Measurements from ENCODE around the gene RYK. TPM values are rescaled to one million over a fixed set of nuclear protein-coding genes. Genes with fewer than 3 reads are reported as not detected.
A peak's percentile ranks its signal among the peaks of the same experiment; 100 is the strongest.

Gene RYK
- total and polyA plus RNA-seq, 4 donors: 7.5 to 36.1 (median 15.3) TPM

DNA sequence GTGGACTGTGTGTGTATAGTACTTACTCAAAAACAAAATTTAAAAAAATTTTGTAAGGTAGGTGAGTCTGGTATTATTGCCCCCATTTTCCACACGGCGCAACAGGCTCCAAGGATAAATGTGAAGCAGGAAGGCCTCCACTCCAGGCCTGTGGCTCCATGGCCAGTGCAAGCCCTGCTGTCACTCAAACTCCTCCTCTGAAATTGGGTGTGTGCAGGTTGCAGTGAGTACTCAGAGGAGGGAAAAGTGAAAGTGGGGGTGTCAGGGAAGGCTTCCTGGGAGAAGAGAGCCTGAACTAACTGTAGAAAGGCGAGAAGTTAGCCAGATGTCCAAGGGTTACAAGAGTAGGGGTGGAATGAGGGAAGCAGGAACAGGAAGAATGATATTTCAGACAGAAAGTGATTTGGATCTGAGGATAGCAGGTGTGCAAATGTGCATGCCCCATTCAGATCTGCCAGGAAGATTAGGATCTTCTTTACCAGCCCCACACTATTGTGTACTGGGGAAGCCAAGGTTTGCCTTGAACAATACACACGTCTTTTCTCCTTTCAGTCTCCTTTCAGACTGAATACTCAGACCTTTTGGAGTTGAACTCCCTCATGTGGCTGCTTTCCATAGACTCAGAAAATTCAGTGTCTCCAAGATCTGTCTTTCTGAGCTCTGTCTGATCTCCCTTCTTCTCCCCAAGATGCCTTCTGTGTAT lies 48.7 kb upstream of the RYK start:
- Histone ChIP-seq H3K9me3 (ENCODE audit: control insufficient read depth in 4 of 4, low read length in 3 of 4) (no peaks in the 10 kb centered on the region), H3K9ac (ENCODE audit: low read depth in 1 of 2, low read length in 2 of 2) (no peak overlapping the region), H3K36me3 (ENCODE audit: control insufficient read depth in 4 of 4, insufficient read depth in 3 of 4, low read depth in 1 of 4, low read length in 3 of 4) (no peaks in the 10 kb centered on the region), H3K27ac (ENCODE audit: low read depth in 1 of 2, low read length in 2 of 2) (no peak overlapping the region), H3K4me3 (ENCODE audit: low read depth in 1 of 3, low read length in 3 of 3) (no peak overlapping the region), H3K4me1 (ENCODE audit: control insufficient read depth in 4 of 4, insufficient read depth in 4 of 4, low read length in 3 of 4) (no peaks in the 10 kb centered on the region), H3K27me3 (ENCODE audit: control insufficient read depth in 4 of 4, insufficient read depth in 4 of 4, low read length in 3 of 4) (no peaks in the 10 kb centered on the region)
- TF ChIP-seq, protein P1, sequence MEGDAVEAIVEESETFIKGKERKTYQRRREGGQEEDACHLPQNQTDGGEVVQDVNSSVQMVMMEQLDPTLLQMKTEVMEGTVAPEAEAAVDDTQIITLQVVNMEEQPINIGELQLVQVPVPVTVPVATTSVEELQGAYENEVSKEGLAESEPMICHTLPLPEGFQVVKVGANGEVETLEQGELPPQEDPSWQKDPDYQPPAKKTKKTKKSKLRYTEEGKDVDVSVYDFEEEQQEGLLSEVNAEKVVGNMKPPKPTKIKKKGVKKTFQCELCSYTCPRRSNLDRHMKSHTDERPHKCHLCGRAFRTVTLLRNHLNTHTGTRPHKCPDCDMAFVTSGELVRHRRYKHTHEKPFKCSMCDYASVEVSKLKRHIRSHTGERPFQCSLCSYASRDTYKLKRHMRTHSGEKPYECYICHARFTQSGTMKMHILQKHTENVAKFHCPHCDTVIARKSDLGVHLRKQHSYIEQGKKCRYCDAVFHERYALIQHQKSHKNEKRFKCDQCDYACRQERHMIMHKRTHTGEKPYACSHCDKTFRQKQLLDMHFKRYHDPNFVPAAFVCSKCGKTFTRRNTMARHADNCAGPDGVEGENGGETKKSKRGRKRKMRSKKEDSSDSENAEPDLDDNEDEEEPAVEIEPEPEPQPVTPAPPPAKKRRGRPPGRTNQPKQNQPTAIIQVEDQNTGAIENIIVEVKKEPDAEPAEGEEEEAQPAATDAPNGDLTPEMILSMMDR (IDR thresholded peaks at IDR 0.05; ENCODE audit: low read depth, low read length, missing input control): peak; percentile 34
- no peak for TF ChIP-seq YY1 (IDR thresholded peaks at IDR 0.05)
- TF ChIP-seq RAD21 (IDR thresholded peaks at IDR 0.05): peak; percentile 71 to 74
- no peak for TF ChIP-seq TAF1 (conservative IDR thresholded peaks at IDR 0.05)
- no peak for DNase-seq (ENCODE audit: low spot score)
- WGBS: 74% methylated on average over 4 of the region's 4 CpGs

DNA sequence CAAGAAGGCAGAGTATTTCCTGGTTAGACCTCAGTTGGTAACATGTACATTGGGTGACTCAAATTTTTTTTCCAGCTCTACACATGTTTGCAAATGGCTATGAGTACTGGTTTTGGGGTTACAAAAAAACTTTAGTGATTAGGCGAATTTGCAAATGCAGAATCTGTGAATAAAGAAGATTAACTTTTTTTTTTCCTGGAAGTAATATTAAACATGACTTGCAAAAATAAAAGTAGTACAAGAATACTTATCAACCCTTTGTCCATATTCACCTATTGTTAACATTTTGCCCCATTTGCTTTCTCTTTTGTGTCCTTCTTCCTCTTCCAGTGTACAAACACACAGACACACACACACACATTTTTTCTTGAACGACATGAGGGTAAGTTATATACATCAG lies 47.6 kb upstream of the RYK start:
- Histone ChIP-seq H3K27me3 (ENCODE audit: control insufficient read depth in 4 of 4, insufficient read depth in 4 of 4, low read length in 3 of 4) (no peaks in the 10 kb centered on the region), H3K9ac (ENCODE audit: low read depth in 1 of 2, low read length in 2 of 2) (no peak overlapping the region), H3K4me1 (ENCODE audit: control insufficient read depth in 4 of 4, insufficient read depth in 4 of 4, low read length in 3 of 4) (no peaks in the 10 kb centered on the region), H3K27ac (ENCODE audit: low read depth in 1 of 2, low read length in 2 of 2) (no peak overlapping the region), H3K9me3 (ENCODE audit: control insufficient read depth in 4 of 4, low read length in 3 of 4) (no peaks in the 10 kb centered on the region), H3K36me3 (ENCODE audit: control insufficient read depth in 4 of 4, insufficient read depth in 3 of 4, low read depth in 1 of 4, low read length in 3 of 4) (no peaks in the 10 kb centered on the region), H3K4me3 (ENCODE audit: low read depth in 1 of 3, low read length in 3 of 3) (no peak overlapping the region)
- WGBS: 95% methylated on average over 2 of the region's 2 CpGs
- TF ChIP-seq SP1 (IDR thresholded peaks at IDR 0.05): no peak
- TF ChIP-seq, protein P2, sequence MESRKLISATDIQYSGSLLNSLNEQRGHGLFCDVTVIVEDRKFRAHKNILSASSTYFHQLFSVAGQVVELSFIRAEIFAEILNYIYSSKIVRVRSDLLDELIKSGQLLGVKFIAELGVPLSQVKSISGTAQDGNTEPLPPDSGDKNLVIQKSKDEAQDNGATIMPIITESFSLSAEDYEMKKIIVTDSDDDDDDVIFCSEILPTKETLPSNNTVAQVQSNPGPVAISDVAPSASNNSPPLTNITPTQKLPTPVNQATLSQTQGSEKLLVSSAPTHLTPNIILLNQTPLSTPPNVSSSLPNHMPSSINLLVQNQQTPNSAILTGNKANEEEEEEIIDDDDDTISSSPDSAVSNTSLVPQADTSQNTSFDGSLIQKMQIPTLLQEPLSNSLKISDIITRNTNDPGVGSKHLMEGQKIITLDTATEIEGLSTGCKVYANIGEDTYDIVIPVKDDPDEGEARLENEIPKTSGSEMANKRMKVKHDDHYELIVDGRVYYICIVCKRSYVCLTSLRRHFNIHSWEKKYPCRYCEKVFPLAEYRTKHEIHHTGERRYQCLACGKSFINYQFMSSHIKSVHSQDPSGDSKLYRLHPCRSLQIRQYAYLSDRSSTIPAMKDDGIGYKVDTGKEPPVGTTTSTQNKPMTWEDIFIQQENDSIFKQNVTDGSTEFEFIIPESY (IDR thresholded peaks at IDR 0.05): no peak
- no peak for TF ChIP-seq NR2F2 (IDR thresholded peaks at IDR 0.05)
- TF ChIP-seq RXRA (IDR thresholded peaks at IDR 0.05): no peak
- TF ChIP-seq EGR1 (IDR thresholded peaks at IDR 0.05; ENCODE audit: low read depth in 2 of 2): no peak
- TF ChIP-seq, protein P1 (IDR thresholded peaks at IDR 0.05; ENCODE audit: low read depth, low read length, missing input control): no peak
- DNase-seq (ENCODE audit: low spot score): no peak

DNA sequence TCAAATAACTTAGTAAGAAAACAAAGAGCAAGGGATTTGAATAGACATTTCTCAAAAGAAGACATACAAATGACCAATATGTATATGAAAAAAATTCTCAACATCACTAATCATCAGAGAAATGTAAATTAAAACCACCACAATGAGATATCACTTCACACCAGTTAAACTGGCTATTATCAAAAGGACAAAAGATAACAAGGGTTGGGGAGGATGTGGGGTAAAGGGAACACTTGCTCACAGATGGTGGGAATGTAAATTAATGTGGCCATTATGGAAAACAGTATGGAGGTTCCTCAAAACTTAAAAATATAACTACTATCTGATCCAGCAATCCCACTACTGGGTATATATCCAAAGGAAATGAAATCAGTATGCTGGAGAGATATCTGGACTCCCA lies 46.0 kb upstream of the RYK start:
- Histone ChIP-seq H3K4me3 (ENCODE audit: low read depth in 1 of 3, low read length in 3 of 3) (no peak overlapping the region), H3K9ac (ENCODE audit: low read depth in 1 of 2, low read length in 2 of 2) (no peak overlapping the region), H3K27ac (ENCODE audit: low read depth in 1 of 2, low read length in 2 of 2) (no peak overlapping the region), H3K27me3 (ENCODE audit: control insufficient read depth in 4 of 4, insufficient read depth in 4 of 4, low read length in 3 of 4) (no peaks in the 10 kb centered on the region), H3K9me3 (ENCODE audit: control insufficient read depth in 4 of 4, low read length in 3 of 4) (no peaks in the 10 kb centered on the region), H3K4me1 (ENCODE audit: control insufficient read depth in 4 of 4, insufficient read depth in 4 of 4, low read length in 3 of 4) (no peaks in the 10 kb centered on the region), H3K36me3 (ENCODE audit: control insufficient read depth in 4 of 4, insufficient read depth in 3 of 4, low read depth in 1 of 4, low read length in 3 of 4) (no peaks in the 10 kb centered on the region)
- no peak for DNase-seq (ENCODE audit: low spot score)
- TF ChIP-seq FOXA1 (IDR thresholded peaks at IDR 0.05): no peak
- no peak for TF ChIP-seq YY1 (IDR thresholded peaks at IDR 0.05)
- TF ChIP-seq, protein P3, sequence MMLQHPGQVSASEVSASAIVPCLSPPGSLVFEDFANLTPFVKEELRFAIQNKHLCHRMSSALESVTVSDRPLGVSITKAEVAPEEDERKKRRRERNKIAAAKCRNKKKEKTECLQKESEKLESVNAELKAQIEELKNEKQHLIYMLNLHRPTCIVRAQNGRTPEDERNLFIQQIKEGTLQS (IDR thresholded peaks at IDR 0.05): no peak
- TF ChIP-seq EGR1 (IDR thresholded peaks at IDR 0.05; ENCODE audit: low read depth in 2 of 2): no peak
